Loucy (cell line): ENCODE measurements around the gene MYO1D.
"Not testable (repeated sequence)": the region's sequence is repeated elsewhere in the genome, so short reads cannot be mapped to it uniquely, and the experiment has no call there.

Experiments used
- CTCF ChIP-seq: fragments of 200-600 bp; sonication (generic); conservative IDR thresholded peaks from 2 replicates; pipeline ENCODE4 v1.5.1; 2014; ENCODE audit warnings: mild to moderate bottlenecking, antibody characterized with exemption, low read length
- EZH2phosphoT487 ChIP-seq: fragments of 200-600 bp; IDR thresholded peaks from 2 replicates; pipeline ENCODE4 v1.6.1; 2018; ENCODE audit warnings: antibody characterized with exemption, mild to moderate bottlenecking, moderate library complexity, borderline replicate concordance

GRCh38 chr17:32714206-32714605, 162.7 kb downstream of the MYO1D start:
- not testable (repeated sequence) for TF ChIP-seq CTCF, EZH2phosphoT487
